Stomach (tissue), 4 donors: Measurements from ENCODE around the gene ESYT3.

Source experiments
- CTCF ChIP-seq, 7 experiments: fragments of 450-650 bp in 4 of 7; fragments of 200-600 bp in 3 of 7; sonication (generic) in 3 of 7; IDR thresholded peaks; one replicate each; pipeline ENCODE4 v1.5.1; 2016 to 2019; ENCODE audit warnings: antibody characterized with exemption in 7 of 7, control low read depth in 2 of 7, mild to moderate bottlenecking in 1 of 7
- POLR2A ChIP-seq, 4 donors: fragments of 450-650 bp; IDR thresholded peaks; one replicate each; pipeline ENCODE4 v1.6.1; 2016; ENCODE audit warnings: antibody characterized with exemption in 4 of 4, control low read depth in 2 of 4, mild to moderate bottlenecking in 1 of 4, moderate library complexity in 1 of 4
- POLR2AphosphoS5 ChIP-seq, 3 donors: sonication (generic); formaldehyde crosslinking; IDR thresholded peaks; one replicate each; pipeline ENCODE4 v1.6.1; 2016; ENCODE audit warnings: antibody characterized with exemption in 3 of 3

GRCh38 chr3:138445654-138446053 lies 11.2 kb downstream of the ESYT3 start:
- TF ChIP-seq POLR2AphosphoS5 (IDR thresholded peaks at IDR 0.05) (no peak), CTCF (IDR thresholded peaks at IDR 0.05) (no peak), POLR2A (IDR thresholded peaks at IDR 0.05) (no peak)
